Measurements from ENCODE around the gene DNAI1.
A peak's percentile ranks its signal among the peaks of the same experiment; 100 is the strongest.

Gene DNAI1

DNA sequence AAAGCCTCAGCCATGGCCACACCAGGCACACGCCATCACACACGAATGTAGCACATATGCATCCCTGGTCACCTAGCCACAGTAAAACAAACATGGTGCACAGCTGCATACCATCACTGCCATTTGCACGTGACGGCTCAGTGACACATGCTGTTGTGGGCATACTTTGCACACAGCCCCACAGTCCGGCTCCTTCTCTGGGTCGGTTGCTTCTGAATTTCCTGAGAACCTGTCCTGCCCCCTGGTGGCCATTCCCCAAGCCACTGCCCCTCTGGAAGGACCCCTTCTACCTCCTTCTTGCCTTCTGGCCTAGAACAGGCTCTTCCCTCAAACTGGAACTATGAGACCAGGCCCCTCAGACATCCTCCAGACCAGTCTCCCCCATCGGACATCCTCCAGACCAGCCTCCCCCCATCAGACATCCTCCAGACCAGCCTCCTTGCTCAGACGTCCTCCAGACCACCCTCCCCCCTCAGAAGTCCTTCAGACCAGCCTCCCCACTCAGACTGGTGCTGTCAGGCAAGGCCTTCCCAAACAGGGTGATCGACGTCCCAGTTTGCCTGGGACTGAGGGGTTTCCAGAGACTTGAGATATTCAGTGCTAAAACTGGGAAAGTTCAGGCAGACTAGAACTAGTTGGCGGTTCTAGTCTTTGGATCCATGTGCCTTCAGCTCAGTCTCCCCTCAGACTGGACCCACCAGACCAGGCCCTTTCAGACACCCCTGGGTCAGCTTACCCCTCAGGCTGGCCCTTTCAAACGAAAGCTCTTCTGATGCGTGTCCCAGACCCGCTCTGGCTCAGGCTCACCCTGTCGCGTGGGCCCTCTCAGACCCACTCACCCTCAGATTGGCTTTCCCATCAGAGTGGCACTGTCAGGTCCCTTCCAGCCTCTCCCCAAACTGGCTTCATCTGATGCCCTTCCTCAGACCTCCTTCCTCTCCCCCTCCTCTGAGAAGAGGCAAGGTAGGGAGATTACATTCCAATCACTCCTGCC is 88.5 kb downstream of the DNAI1 start:
- peak; percentile 80 for DNase-seq

DNA sequence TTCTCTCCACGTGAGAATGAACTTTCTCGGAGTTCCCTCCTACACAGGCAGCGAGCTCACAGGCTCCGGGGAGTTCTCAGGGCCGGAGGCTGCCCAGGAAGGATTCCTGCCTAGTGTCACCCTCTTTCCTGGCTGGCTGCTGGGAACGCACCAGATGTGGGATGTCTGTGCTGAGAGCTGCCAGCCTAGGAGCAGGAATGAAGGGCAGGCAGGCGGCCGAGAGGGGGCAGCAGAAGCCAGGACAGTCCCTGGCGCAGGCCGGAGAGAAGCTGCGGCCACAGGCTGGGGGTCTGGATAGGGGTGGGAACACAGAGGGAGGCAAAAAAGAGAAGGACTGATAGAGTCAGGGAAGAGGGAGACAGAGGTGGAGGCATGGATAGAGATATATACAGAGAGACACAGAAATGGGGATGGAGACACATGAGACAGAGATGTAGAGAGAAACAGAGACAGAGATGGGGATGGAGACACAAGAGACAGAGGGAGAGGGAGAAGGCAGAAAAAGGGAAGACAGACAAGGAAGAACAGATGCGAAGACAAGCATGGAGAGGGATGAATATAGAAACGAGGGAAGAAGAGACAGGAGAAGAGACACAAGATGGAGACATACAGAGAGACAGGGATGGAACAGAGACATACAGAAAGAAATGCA is 89.5 kb downstream of the DNAI1 start:
- DNase-seq = peak; percentile 72

DNA sequence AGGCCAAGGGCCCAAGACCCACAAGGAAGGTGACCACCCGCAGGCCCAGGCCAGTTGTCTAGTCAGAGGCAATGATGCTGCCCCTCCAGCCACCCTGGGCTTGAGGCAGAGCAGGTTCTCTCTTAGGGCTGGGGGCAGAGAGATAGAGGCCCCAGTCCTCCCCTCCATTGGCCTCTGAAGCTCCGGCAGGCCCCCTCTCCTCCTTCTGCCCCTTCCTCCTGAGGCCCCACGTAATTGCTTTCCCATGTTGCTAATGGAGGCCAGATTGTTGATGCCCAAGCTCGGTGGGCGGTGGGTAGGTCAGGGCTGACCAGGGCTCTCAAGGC is 90.8 kb downstream of the DNAI1 start:
- DNase-seq = no peak

DNA sequence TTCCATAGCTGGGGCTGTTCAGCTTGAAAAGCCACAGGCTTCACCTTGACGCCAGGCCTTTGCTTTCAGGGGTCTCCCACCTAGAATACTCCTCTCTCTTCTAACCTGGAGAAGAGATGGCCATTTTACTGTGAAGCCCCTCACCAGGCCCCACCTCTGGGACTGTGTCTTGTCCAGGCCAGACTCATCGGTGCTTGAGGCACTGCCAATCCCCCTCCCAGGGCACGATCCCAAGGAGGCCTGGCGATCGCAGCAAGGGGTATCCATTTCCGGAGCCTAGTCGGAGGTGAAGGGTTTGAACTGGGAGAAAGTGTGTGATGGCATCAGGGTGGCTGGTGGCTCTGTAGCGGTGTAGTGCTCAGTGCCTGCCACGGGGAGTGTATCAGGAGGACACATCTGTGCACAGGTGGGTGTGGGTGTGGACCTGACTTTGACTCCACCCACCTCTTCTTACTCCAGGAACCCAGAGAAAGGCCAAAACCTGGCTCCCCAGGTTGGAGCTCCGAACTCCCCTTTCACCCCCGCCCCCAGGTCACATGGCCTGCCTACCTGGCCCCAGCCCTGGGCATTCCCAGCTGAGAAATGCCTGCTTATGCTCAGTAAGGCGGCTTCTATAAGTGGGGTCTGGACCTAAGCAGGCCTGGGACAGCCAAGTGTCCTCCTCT is 91.5 kb downstream of the DNAI1 start:
- no peak for DNase-seq

DNA sequence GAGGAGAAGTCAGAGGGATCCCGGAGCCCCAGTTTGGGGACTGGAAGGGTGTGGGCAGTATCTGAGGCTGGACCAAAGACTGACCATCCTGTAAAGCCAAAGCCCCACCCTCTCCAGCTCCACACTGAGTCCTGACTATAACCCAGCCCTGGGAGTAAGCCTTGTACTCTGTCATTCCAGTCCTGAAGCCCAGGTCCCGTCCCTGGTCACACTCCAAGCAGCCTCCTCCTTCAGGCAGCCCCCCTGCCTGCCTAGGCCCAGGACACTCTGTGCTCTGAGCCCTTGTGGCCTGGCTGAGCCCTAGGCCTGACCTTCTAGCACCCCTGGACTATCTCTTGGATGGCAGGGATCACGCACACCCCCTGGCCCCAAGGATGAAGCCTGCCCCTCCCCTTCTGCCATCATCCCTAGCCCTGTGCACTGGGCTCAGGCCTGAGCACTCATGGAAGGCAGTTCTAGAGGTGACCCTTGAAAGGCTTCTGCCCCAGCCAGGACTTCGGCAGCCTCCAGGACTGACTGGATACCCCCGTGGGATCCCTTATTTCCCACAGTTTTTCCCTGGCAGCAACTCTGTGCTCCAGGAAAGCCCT is 92.2 kb downstream of the DNAI1 start:
- no peak for DNase-seq

DNA sequence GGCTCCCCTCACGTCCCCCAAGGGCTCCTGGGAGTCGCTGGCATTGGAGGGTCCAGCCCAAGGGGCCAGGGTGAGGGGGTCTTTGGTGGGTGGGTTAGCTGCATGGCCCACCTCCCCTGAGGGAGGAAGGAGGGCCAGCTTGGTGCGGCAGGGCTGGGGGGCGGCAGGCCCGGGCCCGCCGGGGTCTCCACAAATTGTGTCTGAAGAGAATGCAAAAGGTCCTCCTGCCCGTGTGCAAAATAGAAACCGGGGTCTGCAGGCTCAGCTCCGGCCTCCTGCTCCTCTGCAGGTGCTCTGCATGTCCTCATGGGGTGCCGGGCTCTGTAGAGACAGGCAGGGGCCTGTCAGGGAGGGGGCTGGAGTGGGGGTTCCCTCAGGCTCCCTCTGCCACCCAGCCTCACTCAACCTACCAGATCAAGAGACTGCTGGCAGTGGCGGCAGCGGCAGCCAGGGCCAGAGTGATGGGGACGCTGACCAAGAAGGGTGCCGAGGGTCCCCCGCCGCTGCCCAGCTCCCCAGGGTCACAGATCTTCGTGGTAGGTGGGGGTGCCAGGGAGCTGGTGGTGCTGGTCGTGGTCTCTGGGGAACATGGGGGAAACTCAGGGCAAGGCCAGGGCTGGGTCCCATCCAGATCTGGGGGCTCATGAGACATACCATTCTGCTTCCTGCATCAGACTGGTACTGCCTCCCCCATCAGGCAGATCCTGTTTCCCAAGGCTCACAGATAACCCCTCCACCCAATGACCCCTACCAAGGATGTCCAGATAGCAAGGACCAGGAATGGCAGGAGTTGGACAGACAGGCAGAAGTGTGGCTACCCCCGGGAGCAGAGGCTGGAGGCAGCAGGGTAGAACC is 93.4 kb downstream of the DNAI1 start:
- DNase-seq = no peak

DNA sequence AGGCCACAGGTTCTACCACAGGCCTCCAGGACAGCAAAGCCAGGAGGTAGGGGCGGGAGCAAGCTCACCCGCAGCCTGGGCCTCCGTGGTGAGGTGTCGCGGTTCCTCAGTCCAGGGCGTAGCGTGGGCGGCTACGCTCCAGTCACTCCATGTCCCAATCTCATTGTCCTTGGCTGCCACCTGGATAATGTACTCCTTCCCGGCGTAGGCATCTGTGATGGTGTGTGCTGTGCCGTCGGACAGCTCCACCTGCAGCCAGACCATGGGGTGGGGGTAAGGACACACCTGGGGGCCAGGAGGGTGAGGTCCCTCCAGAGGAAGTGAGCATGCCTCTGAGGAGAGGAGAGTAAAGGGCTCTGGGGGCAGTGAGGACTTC is 94.0 kb downstream of the DNAI1 start:
- no peak for DNase-seq

DNA sequence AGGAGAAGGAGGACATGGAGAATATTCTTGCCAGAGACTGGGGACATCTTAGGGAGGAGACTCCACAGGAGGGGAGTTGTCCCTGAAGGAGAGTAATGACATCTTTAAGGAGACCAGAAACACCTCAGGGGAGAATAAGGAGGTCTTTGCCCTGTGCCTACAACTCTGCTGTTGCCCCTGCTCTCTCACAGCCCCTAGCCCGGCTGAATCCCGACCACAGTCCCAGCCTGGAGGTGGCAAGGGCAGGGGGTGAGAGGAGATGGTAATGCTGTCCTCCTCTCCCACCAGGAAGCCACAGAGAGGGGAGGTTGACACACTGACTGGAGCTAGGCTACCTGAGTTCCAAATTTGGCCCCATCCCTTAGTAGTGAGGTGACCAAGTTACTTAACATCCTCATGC is 94.4 kb downstream of the DNAI1 start:
- no peak for DNase-seq

DNA sequence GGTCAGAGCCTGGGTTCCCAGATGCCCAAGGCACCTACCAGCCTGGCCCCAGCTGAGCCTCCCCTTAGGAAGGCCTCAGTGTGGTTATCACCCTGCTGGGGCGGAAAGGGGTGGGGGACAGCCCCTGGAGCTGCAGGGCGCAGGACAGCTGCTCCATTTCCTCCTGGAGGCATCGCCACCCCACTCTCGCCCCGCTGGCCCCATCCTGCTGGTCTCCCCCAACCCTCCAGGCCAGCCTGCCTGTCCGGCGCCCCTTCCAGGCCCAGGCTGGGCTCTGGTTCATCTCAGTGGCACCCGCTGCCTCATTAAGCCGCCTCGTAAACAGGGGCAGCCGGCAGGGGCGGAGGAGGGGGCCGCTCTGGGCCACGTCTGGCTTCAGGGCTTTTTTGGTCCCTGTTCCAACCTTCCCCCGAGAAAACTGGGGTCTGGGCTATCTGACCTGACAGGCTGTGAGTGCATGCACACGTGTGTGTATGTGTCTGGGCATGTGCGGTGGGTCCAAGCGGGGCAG is 95.0 kb downstream of the DNAI1 start:
- no peak for DNase-seq

DNA sequence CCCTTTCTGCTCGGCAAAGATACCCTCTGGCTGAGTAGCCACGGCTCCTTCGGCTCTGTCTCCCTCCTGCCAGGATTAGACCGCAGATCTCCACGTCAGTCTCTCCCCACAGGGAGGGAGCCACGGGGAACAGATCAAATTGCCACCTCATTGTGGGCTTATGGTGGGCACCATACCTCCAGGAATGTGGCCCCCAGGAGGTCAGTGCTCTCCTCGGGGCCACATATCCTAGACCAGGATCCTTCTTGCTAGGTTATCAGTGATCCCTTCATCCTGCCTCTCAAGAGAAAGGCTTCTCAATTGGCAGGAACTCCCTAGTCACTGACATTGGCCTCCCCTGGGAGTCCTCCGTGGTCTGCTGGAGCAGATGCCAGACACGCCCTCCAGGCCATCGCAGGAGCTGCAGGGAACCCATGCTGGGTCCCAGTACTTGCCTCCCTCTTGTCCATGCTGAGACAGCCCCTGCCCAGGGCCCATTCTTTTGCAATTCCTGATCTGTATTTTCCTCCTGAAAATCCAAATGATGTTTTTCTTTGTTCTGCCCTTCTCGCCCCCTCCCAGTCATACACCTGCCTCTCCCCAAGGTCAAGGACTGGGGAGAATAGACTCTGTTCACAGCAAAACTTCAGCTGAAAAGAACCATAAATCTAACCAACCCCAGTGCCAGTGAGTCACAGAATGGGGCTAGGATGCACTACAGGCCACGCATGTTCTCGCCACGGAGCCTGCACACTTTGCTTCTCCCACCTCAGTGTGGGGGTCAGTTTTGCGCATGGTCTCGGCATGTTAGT is 95.8 kb downstream of the DNAI1 start:
- no peak for DNase-seq

DNA sequence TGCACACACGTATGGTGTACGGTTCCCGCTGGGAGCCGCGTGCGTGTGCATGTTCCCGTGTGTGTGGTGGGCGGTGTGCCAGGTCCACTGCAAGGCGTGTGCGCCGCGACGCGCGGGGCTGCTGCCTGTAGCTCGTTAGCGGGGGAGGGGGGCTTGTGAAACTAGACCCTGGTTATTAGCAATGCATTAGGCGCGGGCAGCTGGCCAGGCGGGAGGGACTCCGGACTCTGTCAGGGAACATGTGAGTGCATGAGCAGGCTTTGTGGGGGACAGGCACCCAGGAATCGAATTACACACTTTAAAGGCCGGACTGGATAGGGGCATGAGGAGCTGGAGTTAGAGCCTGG is 96.4 kb downstream of the DNAI1 start:
- DNase-seq = no peak

DNA sequence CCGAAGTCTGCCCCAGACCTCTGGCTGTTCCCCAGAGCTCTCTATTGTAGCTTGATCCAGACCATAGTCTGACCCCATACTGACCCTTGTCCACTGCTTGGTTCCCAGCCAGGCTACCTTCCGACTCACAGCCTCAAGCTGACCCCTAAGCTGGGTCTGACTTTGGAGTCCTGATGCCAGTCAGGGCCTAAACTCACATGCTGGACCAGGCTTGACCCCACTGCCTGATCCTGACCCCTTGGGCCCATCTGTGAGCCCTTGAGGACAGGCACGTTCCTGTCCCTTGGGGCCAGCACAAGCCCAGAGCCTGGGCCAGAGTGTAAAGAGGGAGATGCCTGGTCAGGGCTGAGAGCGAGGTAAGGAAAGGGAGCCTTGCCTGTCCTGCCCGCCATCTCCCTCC is 96.9 kb downstream of the DNAI1 start:
- DNase-seq = no peak

DNA sequence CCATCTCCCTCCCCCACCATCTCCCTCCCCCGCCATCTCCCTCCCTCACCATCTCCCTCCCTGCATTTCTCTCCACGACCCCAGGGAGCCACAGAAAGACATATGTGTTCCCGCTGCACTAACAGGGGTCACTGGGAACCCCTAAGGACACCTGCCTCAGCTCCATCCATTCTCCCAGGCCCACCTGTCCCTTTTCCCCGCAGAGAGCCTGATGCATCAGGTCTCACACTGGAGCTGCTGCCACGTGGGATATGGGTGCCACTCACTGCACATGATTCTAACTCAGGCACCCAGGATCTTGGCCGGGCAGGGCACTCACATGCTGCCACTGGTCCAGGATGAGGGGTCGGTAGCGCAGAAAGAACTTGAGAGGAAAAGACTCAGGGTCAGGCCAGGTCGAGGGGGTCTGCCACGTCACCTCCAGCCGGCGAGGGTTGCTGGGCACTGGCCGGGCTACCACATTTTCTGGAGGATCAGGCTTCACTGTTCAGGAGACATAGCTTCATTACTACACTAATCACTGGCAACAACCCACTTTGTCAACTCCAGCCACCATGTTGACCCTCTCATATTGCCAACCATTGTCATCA is 97.4 kb downstream of the DNAI1 start:
- no peak for DNase-seq

DNA sequence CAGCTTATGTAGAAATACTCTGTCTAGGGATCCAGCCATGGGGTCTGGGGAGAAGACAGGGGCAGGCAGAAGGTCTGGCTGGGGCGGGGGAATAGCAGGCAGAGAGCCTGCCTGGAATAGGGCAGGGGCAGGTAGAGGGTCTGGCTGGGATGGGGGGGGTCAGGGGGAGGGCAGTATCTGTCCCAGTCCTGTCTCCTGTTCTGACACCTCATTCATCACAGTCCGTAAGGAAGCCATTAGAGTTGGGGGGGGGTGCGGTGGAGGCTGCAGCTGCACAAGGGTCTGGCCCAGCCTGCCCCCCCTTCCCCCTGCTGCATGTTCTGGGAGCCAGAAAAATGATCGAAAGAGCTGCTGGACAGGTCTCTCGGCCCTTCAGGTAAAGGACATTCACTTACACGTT is 98.3 kb downstream of the DNAI1 start:
- DNase-seq = no peak

DNA sequence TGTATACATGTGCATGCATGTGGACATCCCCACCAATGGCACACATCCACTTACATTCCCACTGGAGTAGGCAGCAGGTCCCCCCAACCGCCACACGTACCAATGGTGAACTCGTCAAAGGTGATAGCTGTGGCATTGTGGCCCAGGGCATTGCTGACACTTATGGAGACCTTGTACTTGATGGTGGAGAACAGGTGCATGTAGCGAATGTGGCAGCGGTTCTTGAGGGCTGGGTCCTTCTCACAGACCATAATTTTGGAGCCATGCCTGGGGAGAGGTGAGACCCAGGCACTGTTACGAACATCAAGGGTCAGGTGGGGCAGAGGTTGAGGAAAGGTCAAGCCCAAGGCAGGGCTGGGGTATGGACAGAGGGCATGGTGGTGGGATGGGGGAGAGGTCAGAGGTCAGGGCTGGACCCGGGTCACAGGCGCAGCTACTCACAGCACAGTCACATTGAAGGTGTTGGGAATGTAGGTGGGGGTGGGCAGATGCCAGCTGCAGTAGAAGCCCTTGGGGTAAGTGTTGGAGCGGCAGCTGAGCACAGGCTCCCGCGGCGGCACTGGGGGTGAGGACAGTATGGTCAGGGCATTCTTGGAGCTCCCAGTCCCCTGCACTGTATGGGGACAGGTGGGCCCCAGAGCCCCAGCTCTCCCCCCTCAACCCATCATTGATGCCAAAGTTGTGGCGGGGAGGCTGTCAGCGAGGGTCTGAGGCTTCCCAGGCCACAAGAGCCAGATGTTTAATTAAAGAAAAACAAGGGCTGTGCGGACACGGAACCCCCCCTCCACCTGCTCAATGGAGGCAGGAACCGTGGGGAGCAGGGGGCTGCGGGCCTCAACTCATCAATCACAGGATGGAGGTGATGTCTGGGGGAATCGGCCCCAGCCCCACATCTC is 99.1 kb downstream of the DNAI1 start:
- no peak for DNase-seq

DNA sequence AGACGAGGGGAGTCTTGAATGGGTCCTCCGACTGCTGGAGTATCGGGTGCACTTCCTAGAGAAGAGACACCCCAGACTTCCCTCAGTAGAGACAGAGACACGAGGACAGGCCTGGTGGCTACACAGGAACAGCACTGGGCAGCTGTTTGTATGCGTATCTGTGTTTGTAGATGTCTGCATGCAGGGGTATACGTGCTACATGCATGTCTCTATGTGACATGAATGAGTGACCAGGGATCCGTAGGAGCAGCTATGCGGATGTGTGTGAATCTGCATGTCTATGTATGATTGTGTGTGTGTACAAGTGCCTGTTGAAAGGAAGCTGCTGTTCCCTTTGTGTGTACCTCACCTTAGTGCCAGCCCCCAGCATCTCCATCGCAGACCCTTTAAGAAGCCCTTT is 99.8 kb downstream of the DNAI1 start:
- no peak for DNase-seq

DNA sequence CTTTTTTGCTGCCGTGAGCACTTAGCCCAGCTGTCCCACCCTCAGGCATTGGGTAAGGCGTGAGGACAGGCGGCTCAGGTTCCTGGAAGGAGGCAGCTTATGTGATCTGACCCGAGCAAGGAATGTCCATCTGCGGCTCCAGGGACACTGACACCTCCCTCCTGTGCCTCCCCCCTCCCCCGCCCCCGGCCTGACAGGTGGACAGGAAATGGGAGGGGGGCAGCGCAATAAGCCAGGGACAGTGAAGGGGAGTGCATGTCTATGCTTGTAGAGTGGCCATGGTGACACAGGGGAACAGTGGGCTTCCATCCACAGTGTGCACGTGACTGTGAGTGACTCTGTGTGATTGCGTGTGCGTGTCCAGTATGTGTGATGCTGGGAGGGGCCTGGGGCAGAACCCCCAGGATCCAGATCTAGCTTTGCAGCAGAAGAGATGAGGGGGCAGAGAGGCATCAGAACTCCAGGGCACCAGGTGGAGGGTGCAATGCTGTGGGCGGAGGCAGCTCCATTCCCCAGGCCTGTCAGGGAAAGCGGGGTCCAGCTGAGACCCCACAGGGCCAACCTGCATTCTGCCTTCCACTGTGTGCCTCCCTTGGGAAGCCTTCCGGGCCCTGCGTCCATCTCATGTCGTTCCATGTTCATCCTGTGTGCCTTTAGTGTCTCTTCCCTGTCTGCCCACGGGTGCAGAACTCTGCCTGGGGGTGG is 100.5 kb downstream of the DNAI1 start:
- DNase-seq = no peak

DNA sequence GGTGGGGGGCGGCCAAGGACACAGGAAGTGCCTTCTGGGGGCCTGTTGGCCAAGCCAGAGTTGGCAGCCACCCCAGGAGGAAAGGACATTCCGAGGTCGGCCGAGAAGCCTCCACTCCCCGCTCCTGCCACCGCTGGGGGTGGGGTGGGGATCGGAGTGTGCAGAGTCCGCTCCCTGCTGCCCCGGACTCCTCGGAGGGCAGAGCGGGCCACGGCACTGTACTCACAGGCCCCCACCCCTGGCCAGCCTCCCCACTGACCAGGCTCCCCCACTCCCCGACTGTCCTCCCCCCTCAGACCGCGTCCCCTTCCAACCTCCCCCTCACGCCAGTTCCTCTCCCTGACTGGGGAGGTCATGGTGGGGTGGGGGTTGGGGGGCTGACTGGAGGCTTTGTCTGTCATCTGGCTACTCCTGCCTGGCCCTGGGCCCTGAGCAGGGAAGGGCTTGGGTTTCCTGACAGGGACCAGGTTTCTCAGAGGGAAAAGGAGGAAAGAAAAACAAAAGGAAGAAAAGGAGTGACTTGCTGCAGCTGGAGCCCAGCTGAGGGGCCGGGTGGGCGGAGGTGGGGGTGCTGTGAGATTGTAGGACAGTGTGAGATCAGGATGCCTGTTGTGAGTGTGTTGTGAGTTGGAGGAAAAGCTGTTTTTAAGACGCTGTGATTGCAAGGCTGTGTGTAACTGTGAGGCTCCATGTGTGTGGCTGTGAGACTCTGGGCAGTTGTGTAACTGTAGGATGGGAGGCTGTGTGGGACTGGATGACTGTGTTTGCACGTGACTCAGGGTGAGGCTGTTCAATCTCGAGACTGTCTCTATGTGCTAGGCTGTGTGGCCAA is 101.2 kb downstream of the DNAI1 start:
- no peak for DNase-seq

Data from midbrain (tissue), 1 donor.